DOHH2 (cell line): Measurements from ENCODE around the gene PHAF1.

Experiments used
- H3F3A ChIP-seq: fragments of 200-600 bp; sonication (generic), shearing (Covaris generic); 2 replicates; pipeline ENCODE4 v1.6.0; 2016; ENCODE audit warnings: antibody characterized with exemption, mild to moderate bottlenecking; ENCODE audit not compliant: control insufficient read depth, insufficient read depth
- H3K27ac ChIP-seq: fragments of 200-600 bp; sonication (generic); 2 replicates; pipeline ENCODE4 v1.5.1; 2014; ENCODE audit warnings: low read depth, mild to moderate bottlenecking, low read length, moderate library complexity
- H3K27me3 ChIP-seq: fragments of 200-600 bp; sonication (generic); 2 replicates; pipeline ENCODE4 v1.6.1; 2014; ENCODE audit warnings: mild to moderate bottlenecking, low read length, mixed read lengths; ENCODE audit not compliant: control insufficient read depth
- H3K36me3 ChIP-seq: fragments of 200-600 bp; sonication (generic); 2 replicates; pipeline ENCODE4 v1.6.1; 2014; ENCODE audit warnings: mild to moderate bottlenecking, low read length, moderate library complexity, mixed read lengths; ENCODE audit not compliant: control insufficient read depth
- H3K4me1 ChIP-seq: fragments of 200-600 bp; sonication (generic); 2 replicates; pipeline ENCODE4 v1.6.1; 2014; ENCODE audit warnings: mild to moderate bottlenecking, low read length, mixed read lengths; ENCODE audit not compliant: control insufficient read depth
- H3K4me2 ChIP-seq: fragments of 200-600 bp; sonication (generic); 2 replicates; pipeline ENCODE4 v1.6.0; 2014; ENCODE audit warnings: mild to moderate bottlenecking, low read length, moderate library complexity
- H3K4me3 ChIP-seq: fragments of 200-600 bp; sonication (generic); 2 replicates; pipeline ENCODE4 v1.5.1; 2014; ENCODE audit warnings: mild to moderate bottlenecking, low read length, mixed read lengths
- H3K79me2 ChIP-seq: fragments of 200-600 bp; sonication (generic); 2 replicates; pipeline ENCODE4 v1.6.1; 2014; ENCODE audit warnings: mild to moderate bottlenecking, low read length, mixed read lengths; ENCODE audit not compliant: control insufficient read depth
- H3K9me2 ChIP-seq: fragments of 200-600 bp; sonication (generic); replicated peaks from 2 replicates; pipeline ENCODE4 v1.6.1; 2014; ENCODE audit warnings: mild to moderate bottlenecking, low read length, mixed read lengths; ENCODE audit not compliant: control insufficient read depth
- H3K9me3 ChIP-seq: fragments of 200-600 bp; sonication (generic); 2 replicates; pipeline ENCODE4 v1.6.1; 2014; ENCODE audit warnings: antibody characterized with exemption, low read length, mixed read lengths; ENCODE audit not compliant: control insufficient read depth, insufficient read depth
- H4K20me1 ChIP-seq: fragments of 200-600 bp; sonication (generic); 2 replicates; pipeline ENCODE4 v1.6.0; 2014; ENCODE audit warnings: low read depth, mild to moderate bottlenecking, antibody characterized with exemption, low read length, moderate library complexity; ENCODE audit not compliant: control insufficient read depth, insufficient read depth
- CTCF ChIP-seq: fragments of 200-600 bp; sonication (generic); IDR thresholded peaks from one replicate; pipeline ENCODE4 v1.5.1; 2014; ENCODE audit warnings: antibody characterized with exemption, mild to moderate bottlenecking, low read depth, low read length; ENCODE audit not compliant: poor library complexity, severe bottlenecking
- EZH2phosphoT487 ChIP-seq: fragments of 200-600 bp; sonication (generic); IDR thresholded peaks from 2 replicates; pipeline ENCODE4 v1.6.1; 2017; ENCODE audit warnings: borderline replicate concordance, mild to moderate bottlenecking, antibody characterized with exemption, low read length, moderate library complexity, mixed read lengths

PHAF1 gene

GRCh38 chr16:67086822-67087221, 22.9 kb upstream of the PHAF1 start:
- H3K9me2 ChIP-seq = no peaks in the 10 kb centered on the region
- H3K4me2 ChIP-seq = no peak overlapping the region
- H3K36me3 ChIP-seq = peaks cover 18% of the 10 kb centered on the region
- H3K27ac ChIP-seq = no peak overlapping the region
- H3K9me3 ChIP-seq = no peaks in the 10 kb centered on the region
- H4K20me1 ChIP-seq = no peaks in the 10 kb centered on the region
- no peak overlapping the region for H3K4me3 ChIP-seq
- peaks cover 6% of the 10 kb centered on the region; the same call in 1 of the 2 replicates for H3K4me1 ChIP-seq
- H3K79me2 ChIP-seq = 0 out of 2 replicates have a peak, but pooled peaks cover 4% of the 10 kb centered on the region
- TF ChIP-seq CTCF (no peak), EZH2phosphoT487 (no peak)
- peaks cover 4% of the 10 kb centered on the region; the same call in 1 of the 2 replicates for H3F3A ChIP-seq
- H3K27me3 ChIP-seq = no peaks in the 10 kb centered on the region

- Histone ChIP-seq H3K27me3 (no peaks in the 10 kb centered on the region), H4K20me1 (no peaks in the 10 kb centered on the region), H3K4me1 (peaks cover 6% of the 10 kb centered on the region; the same call in 1 of the 2 replicates), H3F3A (peaks cover 4% of the 10 kb centered on the region; the same call in 1 of the 2 replicates), H3K79me2 (0 out of 2 replicates have a peak, but pooled peaks cover 4% of the 10 kb centered on the region), H3K36me3 (peaks cover 22% of the 10 kb centered on the region), H3K4me2 (no peak overlapping the region), H3K9me3 (no peaks in the 10 kb centered on the region), H3K9me2 (no peaks in the 10 kb centered on the region), H3K27ac (no peak overlapping the region), H3K4me3 (no peak overlapping the region)
- TF ChIP-seq CTCF = no peak
- TF ChIP-seq EZH2phosphoT487 = no peak
Measured at GRCh38 chr16:67087291-67087690, 22.4 kb upstream of the PHAF1 start.

- H3K27me3 ChIP-seq = no peaks in the 10 kb centered on the region
- TF ChIP-seq CTCF (no peak), EZH2phosphoT487 (no peak)
- H3K36me3 ChIP-seq = peaks cover 23% of the 10 kb centered on the region
- no peaks in the 10 kb centered on the region for H3K9me2 ChIP-seq
- no peak overlapping the region for H3K4me3 ChIP-seq
- no peaks in the 10 kb centered on the region for H3K9me3 ChIP-seq
- H4K20me1 ChIP-seq = no peaks in the 10 kb centered on the region
- H3K4me2 ChIP-seq = no peak overlapping the region
- H3K4me1 ChIP-seq = peaks cover 6% of the 10 kb centered on the region; the same call in 1 of the 2 replicates
- peaks cover 4% of the 10 kb centered on the region; the same call in 1 of the 2 replicates for H3F3A ChIP-seq
- H3K27ac ChIP-seq = no peak overlapping the region
- 0 out of 2 replicates have a peak, but pooled peaks cover 4% of the 10 kb centered on the region for H3K79me2 ChIP-seq
Measured at GRCh38 chr16:67087803-67088202, 21.9 kb upstream of the PHAF1 start.
